Posterior vena cava (tissue), 2 donors: ENCODE results near the gene PTPRN2. TPM values are rescaled to one million over a fixed set of nuclear protein-coding genes. Genes with fewer than 3 reads are reported as not detected.
"Not testable (repeated sequence)": the region's sequence is repeated elsewhere in the genome, so short reads cannot be mapped to it uniquely, and the experiment has no call there.

Experiments
- DNase-seq: peaks from one replicate; pipeline ENCODE4 v3.0.0-alpha.2; 2020; ENCODE audit warnings: low spot score
- intact Hi-C, 2 donors: fragments of 100-400 bp; cut with DNase I; formaldehyde crosslinking; loops; one replicate each; pipeline versions ENCODE4 v1.14.1 to v1.14.2; 2022 to 2023
- total RNA-seq, 2 donors: library from RNA; stranded (reverse); fragmentation: NEBNext Ultra II Directional; extraction: Animal tissue kit (Norgen Biotek cat#: 25700); gene quantifications; one replicate each; pipeline ENCODE4 v1.2.1, GENCODE V29; 2021
- donor health status: DM: yes; HTN: yes; CAD: no.
- donor health status: DM: yes; HTN: yes; CAD: no.

Gene PTPRN2
- total RNA-seq, 2 donors from 2014 or later, result 1.6 to 2.8 TPM

DNA sequence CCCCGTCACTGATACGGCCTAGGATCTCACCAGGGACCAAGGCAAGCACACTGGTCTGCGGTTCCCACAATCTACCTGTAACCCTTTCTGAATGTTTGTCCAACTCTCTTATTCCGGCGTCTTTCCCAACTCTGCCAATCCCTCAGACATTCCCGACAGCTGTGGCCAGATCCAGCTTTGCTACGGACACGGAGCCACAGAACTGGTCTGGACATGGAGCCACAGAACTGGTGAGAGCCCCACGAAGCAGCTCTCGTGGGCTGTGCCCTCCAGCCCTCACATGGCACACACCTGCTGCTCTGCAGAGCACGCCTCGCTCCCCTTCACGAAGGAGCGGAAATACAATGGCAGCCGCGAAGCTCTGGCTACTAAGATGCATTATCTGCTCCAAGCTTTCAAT is 874.0 kb downstream of the PTPRN2 start:
- intact Hi-C loops, result no loop called here
- peak; percentile 53 for DNase-seq

DNA sequence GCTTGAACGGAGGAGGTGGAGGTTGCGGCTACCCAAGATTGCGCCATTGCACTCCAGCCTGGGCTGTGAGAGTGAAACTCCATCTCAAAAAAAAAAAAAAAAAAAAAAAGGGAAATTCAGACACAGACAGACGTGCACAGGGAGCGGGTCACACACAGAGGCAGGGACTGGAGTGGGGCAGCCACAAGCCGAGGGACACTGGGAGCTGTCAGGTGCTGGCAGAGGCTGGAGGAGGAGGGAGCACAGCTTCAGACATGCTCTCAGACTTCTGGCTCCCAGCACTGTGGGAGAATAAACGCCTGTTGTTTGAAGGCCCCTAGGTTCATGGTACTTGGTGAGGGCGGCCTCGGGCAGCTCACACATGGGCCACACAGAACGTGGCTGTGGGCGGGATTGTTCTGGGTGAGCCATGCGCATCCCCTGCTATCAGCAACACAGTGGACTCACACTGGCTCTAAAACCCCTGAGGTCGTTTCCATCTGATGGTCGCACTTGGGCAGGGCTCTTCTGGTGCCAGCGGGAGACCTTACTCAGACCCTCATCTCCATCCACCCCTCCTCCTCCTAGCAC is 874.9 kb downstream of the PTPRN2 start:
- intact Hi-C loops, result no loop called here
- peak; percentile 36 for DNase-seq

DNA sequence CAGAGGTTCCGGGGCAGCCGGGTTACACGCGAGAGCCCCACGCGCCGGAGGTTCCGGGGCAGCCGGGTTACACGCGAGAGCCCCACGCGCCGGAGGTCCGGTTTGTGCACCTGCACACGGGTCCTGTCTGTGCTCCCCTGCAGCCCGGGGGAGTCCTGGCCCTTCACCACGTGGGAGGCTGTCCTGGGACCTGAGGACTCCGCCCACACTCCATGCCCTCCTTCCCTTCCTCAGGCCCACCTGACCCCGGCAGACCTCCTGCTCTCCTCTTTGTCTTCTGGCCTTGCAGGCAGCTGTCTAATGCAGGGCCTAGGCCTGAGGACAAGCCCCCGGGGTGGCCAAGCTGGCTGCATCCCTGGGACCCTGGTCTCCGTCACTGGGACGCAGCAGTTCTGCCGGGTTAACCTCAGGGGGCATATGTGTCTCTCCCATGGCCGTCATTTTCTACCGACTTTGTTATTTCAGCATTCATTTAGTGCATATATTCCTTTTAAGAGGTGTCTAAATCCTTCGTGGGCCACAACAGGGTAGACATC is 876.2 kb downstream of the PTPRN2 start:
- intact Hi-C loops, result no loop called here
- DNase-seq, result peak; percentile 13

DNA sequence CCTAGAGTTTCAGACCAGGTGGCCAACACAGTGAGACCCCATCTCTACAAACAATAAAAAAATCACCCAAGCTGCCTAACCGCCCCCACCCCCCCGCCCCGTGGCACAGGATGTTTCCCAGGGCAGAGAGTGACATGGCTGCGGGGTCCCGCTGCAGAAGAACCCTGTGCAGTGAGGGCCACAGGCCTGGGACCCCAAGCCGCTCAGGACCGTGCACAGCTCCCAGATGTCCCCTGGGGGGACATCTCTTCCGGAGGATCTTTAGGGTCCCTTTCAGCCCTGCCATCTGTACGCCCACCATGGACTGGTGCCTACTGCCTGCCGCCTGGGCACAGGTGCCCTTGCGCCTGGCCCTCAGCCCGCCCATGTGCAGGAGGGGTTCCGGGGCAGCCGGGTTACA is 877.2 kb downstream of the PTPRN2 start:
- intact Hi-C loops, result no loop called here

DNA sequence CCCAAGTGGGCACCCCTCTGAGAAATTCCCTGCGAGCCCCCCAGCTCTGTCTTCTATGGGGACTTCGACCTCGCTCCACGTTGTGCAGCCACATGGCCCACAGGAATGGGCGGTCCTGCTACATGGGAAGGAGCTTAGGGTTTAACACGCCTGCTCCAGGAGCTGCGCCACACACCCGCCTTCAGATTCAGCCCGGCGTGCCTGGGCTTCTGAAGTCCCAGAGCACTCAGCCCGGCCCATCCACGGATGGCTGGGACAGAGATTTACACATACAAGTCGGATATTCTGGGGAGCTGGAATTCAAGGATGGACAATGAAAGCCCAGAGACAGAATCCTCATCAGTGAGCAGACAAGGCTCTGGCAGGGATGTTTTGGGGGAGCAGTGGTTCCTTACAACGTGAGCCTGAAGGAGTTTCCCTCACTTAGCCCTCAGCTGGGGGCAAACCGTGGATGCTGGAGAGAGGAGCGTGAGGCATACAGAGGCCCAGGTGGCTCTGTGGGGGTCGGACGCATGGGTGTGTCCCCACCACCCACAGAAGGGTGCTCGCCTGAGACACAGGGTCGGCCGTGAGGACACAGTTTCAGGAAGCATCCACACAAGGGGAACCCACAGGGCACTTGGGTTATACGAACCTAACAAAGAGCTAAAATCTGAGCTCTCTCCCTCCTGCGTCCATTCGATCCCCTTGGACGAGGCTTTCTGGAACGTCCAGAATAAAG is 877.9 kb downstream of the PTPRN2 start:
- intact Hi-C loops, result no loop called here
- peak; percentile 80 for DNase-seq

More for the DNA sequence above, 877.2 kb downstream of the PTPRN2 start:
- peak; percentile 63 for DNase-seq

DNA sequence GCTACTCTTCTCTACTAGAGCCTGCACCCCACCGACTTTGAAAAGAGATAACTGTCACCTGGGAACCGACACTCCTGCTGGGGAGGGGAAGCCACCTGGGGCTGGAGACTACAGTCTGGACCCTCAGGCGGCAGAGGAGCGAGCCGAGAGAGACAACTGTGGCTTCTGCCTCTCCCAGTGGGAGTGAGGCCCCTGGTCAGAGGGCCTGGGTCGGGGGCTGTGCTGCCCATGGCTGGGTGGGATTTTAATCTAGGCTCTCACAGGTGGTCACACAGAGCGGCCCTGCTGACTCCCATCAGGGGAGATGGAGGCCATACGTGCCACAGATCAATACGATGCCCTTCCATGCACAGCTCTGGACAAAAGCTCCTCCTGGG is 878.7 kb downstream of the PTPRN2 start:
- intact Hi-C loops, result no loop called here
- DNase-seq, result peak; percentile 70

DNA sequence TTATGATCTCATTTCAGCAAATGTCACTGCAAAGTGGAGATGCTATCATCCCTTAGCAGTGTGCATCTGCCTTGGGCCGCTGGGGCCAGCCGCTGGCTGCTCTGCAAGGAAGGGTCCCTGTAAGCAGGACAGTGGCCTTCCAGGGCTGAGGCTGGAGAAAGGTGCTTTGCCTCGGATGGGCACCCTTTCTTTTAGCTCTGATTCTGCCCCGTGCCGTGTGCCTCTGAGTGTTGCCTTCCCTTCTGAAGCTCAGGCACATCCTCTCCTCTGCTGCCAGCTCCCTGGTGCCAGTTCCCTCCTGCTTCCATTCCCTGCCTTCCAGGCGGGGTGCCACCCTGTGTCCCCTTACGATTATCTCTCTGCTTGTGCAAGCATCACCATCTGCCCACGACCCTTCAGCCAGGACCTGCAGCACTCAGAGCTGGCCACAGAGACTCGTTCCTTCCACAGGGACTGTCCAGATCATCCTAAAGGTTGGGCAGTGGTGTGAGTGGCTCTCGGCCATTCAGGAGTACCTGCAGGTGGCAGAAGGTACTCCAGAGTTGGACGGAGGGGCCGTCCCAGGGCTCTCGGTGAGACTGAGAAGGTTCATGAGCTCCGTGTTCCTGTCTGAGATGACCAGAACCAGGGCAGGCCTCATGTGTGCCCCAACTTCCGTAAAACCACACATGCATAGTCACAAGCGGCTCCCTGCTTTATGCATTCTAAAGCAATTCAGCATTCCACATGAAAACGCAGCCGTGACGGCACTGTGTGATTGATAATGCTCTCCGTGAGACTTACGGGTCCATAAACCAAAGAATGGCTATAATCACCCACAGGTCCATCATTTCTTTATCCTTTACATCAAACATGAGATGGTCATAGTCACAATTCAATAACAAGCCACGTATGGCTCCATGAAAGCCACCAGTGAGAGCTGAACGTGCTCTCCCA is 879.4 kb downstream of the PTPRN2 start:
- peak; percentile 54 for DNase-seq
- intact Hi-C loops, result no loop called here

DNA sequence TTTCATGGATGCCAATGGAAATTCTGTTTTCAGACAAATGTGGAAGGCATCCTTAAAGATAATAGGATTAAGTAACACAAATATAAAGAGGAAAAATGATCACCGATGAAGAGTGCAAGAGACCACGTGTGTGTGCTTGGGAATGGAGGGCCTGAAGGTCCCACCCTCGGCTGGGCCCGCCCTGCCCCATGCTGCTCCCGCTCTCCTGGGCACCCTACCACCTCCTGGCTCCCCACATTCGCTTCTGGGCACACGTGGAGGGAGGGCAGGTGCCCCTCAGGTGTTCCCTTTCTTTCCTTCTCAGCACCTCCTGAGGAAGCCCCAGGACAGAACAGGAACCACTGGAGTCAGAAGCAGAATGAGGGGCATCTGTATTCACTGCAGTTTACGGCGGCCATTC is 883.3 kb downstream of the PTPRN2 start:
- peak; percentile 34 for DNase-seq

DNA sequence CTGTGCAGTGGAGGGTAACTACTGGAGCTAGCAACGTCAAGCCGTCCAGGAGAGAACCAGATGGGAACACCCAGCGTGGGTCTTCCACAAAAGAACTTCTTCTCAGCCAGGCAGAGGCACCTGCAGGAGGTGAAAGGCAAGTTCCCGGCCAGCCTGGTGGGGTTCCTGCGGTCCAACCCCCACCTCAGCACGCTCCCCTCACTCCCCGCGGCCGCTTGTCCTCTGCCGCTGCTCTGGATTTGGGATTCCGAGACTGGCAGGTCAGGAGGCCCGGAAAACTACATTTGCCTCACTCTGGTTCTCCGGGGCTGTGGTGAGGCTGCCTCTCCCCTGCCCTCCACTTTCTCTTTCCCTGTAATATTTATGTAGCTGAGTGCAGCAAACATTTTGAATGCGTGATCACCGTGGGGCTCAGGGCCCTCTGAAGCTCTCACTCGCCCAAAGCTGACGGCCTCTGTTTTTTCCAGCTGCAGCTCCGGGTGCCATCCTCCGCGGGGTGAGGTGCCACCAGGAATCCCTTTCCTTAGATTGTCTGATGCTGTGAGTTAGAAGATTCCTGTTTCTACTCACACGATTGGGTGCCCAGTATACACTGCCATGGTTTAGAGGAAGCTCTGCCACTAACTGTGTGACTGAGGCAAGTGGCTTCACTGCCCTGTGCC is 884.0 kb downstream of the PTPRN2 start:
- peak; percentile 60 for DNase-seq
- intact Hi-C loops, result no loop called here

More for the DNA sequence above, 883.3 kb downstream of the PTPRN2 start:
- intact Hi-C loops, result no loop called here

DNA sequence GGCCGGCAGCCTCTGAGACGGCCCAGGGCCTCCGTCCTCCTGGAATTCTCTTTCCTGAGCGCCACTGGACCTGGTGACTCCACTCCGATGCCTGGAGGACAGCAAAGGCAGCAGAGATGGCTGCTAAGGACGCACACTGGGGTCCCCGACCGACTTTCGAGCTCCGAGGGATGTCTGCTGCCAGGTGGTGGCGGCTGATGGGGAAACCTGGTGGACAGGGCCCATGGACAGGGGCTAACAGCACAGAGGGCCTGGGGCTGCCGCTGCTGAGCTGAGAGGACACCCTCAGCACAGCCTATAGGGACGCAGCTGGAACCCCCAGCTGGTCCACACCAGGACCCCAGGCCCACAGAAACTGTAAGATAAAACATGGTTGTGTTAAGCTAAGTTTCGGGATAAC is 884.5 kb downstream of the PTPRN2 start:
- DNase-seq, result peak; percentile 64
- intact Hi-C loops, result no loop called here

DNA sequence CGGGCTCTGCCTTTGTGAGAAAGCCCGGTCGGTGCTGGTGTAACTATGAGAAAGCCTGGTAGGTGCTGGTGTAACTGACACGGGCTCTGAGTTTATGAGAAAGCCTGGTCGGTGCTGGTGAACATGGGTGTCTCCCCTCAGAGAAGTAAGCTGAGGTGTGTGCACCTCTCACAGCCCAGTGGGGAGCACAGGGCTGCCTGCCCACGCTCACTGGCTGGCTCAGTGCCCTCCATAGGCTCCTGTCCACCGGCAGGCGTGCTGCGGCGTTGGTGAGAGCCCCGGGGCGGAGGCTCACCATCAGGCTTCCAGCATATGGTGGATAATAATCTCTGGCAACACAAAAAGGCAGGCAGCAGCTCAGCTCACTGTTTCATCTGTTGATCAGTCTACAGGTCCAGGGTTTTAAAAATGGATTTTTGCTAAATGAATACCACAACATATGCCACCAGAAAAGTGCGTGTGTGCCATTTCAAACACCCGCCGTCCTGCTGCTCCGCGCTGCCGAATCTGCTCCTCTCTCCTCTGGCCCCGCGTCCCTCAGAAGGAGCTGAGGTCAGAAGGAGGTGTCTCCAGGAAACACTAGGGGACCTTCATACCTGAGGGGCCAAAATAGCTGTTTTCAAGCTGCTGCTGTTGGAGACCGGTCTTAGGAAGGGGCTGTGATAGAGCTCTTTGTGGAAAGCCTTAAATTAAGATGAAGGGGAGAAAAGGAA is 885.2 kb downstream of the PTPRN2 start:
- intact Hi-C loops, result no loop called here
- peak; percentile 60 for DNase-seq

DNA sequence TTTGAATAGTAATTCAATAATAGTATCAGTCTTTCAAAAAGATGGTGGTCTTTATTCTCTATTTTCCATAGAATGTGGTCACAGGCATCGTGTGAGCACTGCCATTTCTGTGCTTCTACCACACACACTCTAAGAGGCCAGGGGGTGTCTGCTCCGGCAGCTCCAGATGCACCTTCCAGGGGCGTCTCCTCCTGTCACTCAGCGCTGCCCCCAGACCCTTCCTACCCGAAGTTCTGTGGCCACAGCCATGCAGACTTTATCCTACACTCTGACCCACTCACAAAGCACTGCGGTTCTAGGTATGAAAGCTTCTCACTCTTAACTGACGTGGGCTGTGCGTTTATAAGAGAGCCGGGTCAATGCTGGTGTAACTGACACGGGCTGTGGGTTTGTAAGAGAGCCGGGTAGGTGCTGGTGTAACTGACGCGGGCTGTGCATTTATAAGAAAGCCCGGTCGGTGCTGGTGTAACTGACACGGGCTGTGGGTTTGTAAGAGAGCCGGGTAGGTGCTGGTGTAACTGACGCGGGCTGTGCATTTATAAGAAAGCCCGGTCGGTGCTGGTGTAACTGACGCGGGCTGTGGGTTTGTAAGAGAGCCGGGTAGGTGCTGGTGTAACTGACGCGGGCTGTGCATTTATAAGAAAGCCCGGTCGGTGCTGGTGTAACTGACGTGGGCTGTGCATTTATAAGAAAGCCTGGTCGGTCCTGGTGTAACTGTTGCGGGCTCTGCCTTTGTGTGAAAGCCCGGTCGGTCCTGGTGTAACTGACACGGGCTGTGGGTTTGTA is 886.0 kb downstream of the PTPRN2 start:
- peak; percentile 40 for DNase-seq
- intact Hi-C loops, result not testable (repeated sequence)

DNA sequence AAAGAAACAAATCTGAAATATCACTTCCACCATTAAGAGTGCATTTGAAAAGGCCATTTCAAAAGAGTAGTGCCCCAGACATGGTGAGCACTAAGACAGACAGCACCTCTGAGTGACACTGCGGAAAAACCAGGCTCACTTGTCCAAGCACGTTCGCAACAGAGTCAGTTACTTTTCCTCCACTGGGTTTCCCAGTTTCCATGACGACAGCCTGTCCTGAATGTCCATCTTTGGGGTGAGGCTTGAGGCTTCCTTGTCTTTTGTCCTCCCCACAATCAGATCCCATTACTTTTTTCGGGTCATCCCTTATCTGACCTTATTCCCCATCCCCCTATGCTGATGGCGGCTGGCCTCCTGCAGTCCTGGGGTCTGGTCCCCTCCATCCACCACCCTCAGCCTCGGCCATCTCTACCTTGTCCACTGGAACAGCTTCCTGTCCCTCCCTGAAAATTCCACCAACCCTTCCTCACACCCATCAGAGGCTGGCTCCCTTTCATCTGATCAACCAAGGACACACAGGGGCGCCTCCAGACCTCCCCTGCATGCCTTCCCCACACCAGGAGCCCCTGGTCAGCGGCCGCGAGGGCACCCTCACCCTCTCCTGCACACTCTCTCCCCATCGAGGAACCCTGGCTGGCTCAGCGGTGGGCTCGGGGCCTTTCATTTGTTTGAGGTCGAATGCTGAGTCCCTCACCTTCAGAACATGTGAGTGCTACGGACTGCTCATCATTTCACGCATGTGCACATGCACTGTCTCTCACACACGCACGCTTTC is 887.2 kb downstream of the PTPRN2 start:
- intact Hi-C loops, result no loop called here
- peak; percentile 45 for DNase-seq

DNA sequence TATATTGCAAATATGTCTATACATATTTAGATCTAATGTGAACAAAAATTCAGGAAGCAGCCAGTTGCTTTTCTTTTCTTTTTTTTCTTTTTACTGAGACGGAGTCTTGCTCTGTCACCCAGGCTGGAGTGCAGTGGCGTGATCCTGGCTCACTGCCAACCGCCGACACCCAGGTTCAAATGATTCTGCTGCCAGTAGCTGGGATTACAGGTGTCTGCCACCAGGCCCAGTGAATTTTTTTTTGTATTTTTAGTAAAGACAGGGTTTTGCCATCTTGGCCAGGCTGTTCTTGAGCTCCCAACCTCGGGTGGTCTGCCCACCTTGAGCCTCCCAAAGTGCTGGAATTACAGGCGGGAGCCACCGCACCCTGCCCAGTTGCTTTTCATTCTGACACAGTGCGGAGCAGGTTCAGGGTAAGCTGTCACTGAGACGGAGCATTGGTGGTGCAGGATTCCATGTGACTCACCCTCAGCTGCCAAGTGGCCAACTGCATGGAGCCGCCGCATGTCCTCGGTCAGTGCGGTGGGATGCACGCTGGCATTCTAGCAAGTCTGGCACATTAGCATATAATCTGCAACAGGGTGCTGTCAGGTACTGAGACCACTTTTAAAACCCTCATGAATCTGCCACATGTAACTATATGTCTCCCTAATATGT is 888.1 kb downstream of the PTPRN2 start:
- intact Hi-C loops, result no loop called here
- DNase-seq, result peak; percentile 45

DNA sequence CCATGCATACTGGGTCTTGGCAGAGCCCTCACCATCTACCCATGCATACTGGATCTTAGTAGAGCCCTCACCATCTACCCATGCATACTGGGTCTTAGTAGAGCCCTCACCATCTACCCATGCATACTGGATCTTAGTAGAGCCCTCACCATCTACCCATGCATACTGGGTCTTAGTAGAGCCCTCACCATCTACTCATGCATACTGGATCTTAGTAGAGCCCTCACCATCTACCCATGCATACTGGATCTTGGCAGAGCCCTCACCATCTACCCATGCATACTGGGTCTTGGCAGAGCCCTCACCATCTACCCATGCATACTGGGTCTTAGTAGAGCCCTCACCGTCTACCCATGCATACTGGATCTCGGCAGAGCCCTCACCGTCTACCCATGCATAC is 890.3 kb downstream of the PTPRN2 start:
- DNase-seq, intact Hi-C loops: not testable (repeated sequence)

DNA sequence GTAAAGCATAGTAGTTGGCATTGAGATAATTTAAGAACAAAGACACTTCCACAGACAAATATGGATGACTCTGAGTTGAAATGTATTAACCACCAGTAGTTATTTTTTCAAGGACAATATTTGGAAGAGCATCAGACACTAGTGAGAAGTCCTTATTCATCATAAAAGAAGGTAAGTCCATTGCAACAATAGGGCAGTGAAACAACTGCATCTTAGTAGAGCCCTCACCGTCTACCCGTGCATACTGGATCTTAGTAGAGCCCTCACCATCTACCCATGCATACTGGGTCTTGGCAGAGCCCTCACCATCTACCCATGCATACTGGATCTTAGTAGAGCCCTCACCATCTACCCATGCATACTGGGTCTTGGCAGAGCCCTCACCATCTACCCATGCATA is 892.0 kb downstream of the PTPRN2 start:
- not testable (repeated sequence) for DNase-seq

DNA sequence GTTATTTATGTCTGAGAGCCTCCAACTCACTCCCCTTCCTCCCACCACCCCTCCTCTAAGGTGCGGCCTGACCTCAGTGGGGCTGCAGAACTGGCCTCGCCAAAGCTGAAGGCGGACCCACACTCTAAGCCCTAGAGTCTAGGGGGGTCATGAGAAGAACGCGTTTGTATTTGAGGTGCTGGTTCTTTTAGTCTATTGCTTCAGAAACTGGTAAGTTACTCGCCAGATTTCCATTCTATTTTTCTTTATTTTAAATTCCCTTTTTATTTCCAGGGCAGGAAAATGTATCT is 893.3 kb downstream of the PTPRN2 start:
- DNase-seq, result peak; percentile 35
- intact Hi-C loops, result no loop called here

More for the DNA sequence above, 892.0 kb downstream of the PTPRN2 start:
- intact Hi-C loops, result not testable (repeated sequence)
